Endothelial cell of umbilical vein (primary cell): ENCODE results near the gene ITGA1. TPM values are rescaled to one million over a fixed set of nuclear protein-coding genes. Genes with fewer than 3 reads are reported as not detected.

Source experiments
- BruUV-seq: library from RNA; stranded (reverse); fragments of 400-500 nt; replicated peaks from 2 replicates; lab custom pipeline; 2021; lab: Mats Ljungman, UMichigan
- CTCF ChIA-PET: fragments of 300-600, 350-600 bp; sonication (Branson Sonifier 250); formaldehyde crosslinking; loops from one replicate; lab custom pipeline; 2021; ENCODE audit warnings: antibody characterized with exemption, inconsistent platforms; lab: Charles Lee
- POLR2A ChIA-PET: fragments of 300-600, 350-600 bp; sonication (Branson Sonifier 250); formaldehyde crosslinking; loops from one replicate; lab custom pipeline; 2021; ENCODE audit warnings: antibody characterized with exemption, inconsistent platforms; lab: Charles Lee
- DNase-seq: peaks from one replicate; pipeline ENCODE4 v3.0.0-alpha.2; 2011; ENCODE audit warnings: low read depth, low spot score
- FAIRE-seq: peaks from 2 replicates; lab custom pipeline; 2011; peaks lifted over from hg19 to GRCh38; lab: Jason Lieb, UNC
- H2AFZ ChIP-seq: 2 replicates; pipeline ENCODE4 v1.6.0; 2012; ENCODE audit warnings: low read depth, low read length, control low read depth, inconsistent platforms
- H3K27ac ChIP-seq: 2 replicates; pipeline ENCODE4 v1.5.1; 2011; ENCODE audit warnings: low read depth, mild to moderate bottlenecking, control low read depth, low read length, moderate library complexity; ENCODE audit not compliant: insufficient read depth
- H3K27me3 ChIP-seq, 2 experiments: 2 replicates each; pipeline versions ENCODE4 v1.6.0 to v1.6.1; 2011; ENCODE audit warnings: low read length in 2 of 2, mixed read lengths in 1 of 2; ENCODE audit not compliant: control insufficient read depth in 2 of 2, insufficient read depth in 2 of 2
- H3K36me3 ChIP-seq, 2 experiments: 2 replicates in 1 of 2; 3 replicates in 1 of 2; pipeline ENCODE4 v1.5.1; 2011; ENCODE audit warnings: low read length in 2 of 2, mild to moderate bottlenecking in 1 of 2, moderate library complexity in 1 of 2; ENCODE audit not compliant: control insufficient read depth in 2 of 2, insufficient read depth in 2 of 2; ENCODE audit errors: extremely low read depth in 1 of 2
- H3K4me1 ChIP-seq: 3 replicates; pipeline ENCODE4 v1.5.1; 2011; ENCODE audit warnings: mild to moderate bottlenecking, low read length; ENCODE audit not compliant: control insufficient read depth, insufficient read depth; ENCODE audit errors: extremely low read depth
- H3K4me2 ChIP-seq: 2 replicates; pipeline ENCODE4 v1.6.1; 2011; ENCODE audit warnings: low read length, control low read depth, mixed read lengths; ENCODE audit not compliant: insufficient read depth
- H3K4me3 ChIP-seq, 3 experiments: fragments of 200-600 bp in 1 of 3; sonication (generic), shearing (Covaris generic) in 1 of 3; replicated peaks in 1 of 3; 2 replicates each; pipeline ENCODE4 v1.5.1; 2011 to 2016; ENCODE audit warnings: control low read depth in 3 of 3, low read length in 3 of 3, mild to moderate bottlenecking in 2 of 3, inconsistent platforms in 1 of 3, low read depth in 1 of 3, moderate library complexity in 1 of 3; ENCODE audit not compliant: insufficient read depth in 1 of 3
- H3K79me2 ChIP-seq: 2 replicates; pipeline ENCODE4 v1.6.0; 2012; ENCODE audit warnings: low read length, inconsistent platforms; ENCODE audit not compliant: control insufficient read depth, insufficient read depth
- H3K9ac ChIP-seq: replicated peaks from 2 replicates; pipeline ENCODE3; 2011; ENCODE audit warnings: low read length, control low read depth; ENCODE audit not compliant: insufficient read depth; ENCODE audit errors: extremely low read depth
- H3K9me1 ChIP-seq: replicated peaks from 3 replicates; pipeline ENCODE4 v1.6.0; 2011; ENCODE audit warnings: mild to moderate bottlenecking, low read length; ENCODE audit not compliant: control insufficient read depth, insufficient read depth; ENCODE audit errors: extremely low read depth
- H3K9me3 ChIP-seq: replicated peaks from 2 replicates; pipeline ENCODE4 v1.5.1; 2012; ENCODE audit warnings: low read length, inconsistent platforms; ENCODE audit not compliant: control insufficient read depth, insufficient read depth
- H4K20me1 ChIP-seq: replicated peaks from 2 replicates; pipeline ENCODE3; 2011; ENCODE audit warnings: mild to moderate bottlenecking, low read length; ENCODE audit not compliant: control insufficient read depth, insufficient read depth; ENCODE audit errors: extremely low read depth
- CTCF ChIP-seq, 2 donors: IDR thresholded peaks; 1 replicate in 1 of 2; 2 replicates in 1 of 2; pipeline ENCODE4 v1.5.1; 2011; ENCODE audit warnings: low read length in 2 of 2, mild to moderate bottlenecking in 2 of 2, moderate library complexity in 2 of 2, control low read depth in 1 of 2, inconsistent platforms in 1 of 2, low read depth in 1 of 2; ENCODE audit not compliant: insufficient read depth in 1 of 2; ENCODE audit errors: extremely low read depth in 1 of 2
- EZH2 ChIP-seq: IDR thresholded peaks from 2 replicates; pipeline ENCODE4 v1.6.1; 2012; ENCODE audit warnings: borderline replicate concordance, low read depth, mild to moderate bottlenecking, moderate library complexity, low read length, inconsistent platforms; ENCODE audit not compliant: severe bottlenecking
- FOS ChIP-seq: IDR thresholded peaks from 2 replicates; pipeline ENCODE4 v1.6.1; 2011; ENCODE audit warnings: mild to moderate bottlenecking, low read length, moderate library complexity, borderline replicate concordance; ENCODE audit not compliant: insufficient read depth
- GATA2 ChIP-seq: IDR thresholded peaks from 2 replicates; pipeline ENCODE4 v1.7.0; 2011; ENCODE audit warnings: low read depth, mild to moderate bottlenecking, moderate library complexity, mixed read lengths, low read length; ENCODE audit not compliant: insufficient read length, insufficient read depth
- JUN ChIP-seq: IDR thresholded peaks from 2 replicates; pipeline ENCODE4 v1.6.1; 2011; ENCODE audit warnings: borderline replicate concordance, low read depth; ENCODE audit not compliant: insufficient read length, insufficient read depth
- MYC ChIP-seq: IDR thresholded peaks from one replicate; pipeline ENCODE4 v1.6.1; 2011; ENCODE audit warnings: mild to moderate bottlenecking, low read depth, low read length
- POLR2A ChIP-seq: IDR thresholded peaks from 2 replicates; pipeline ENCODE4 v1.6.1; 2012; ENCODE audit warnings: low read depth, mild to moderate bottlenecking, control low read depth, low read length
- POLR2AphosphoS5 ChIP-seq: IDR thresholded peaks from 2 replicates; pipeline ENCODE4 v1.6.1; 2012; ENCODE audit warnings: low read depth, mild to moderate bottlenecking, control low read depth, low read length, moderate library complexity; ENCODE audit not compliant: insufficient read depth
- dilution Hi-C: fragments of 300-500 bp; cut with MboI; formaldehyde crosslinking; loops from one replicate; pipeline ENCODE4 v1.15.0; 2019; ENCODE audit warnings: low sequenced_read_pairs; ENCODE audit not compliant: extremely low pct_ligation_motif_present
- intact Hi-C: fragments of 100-400 bp; cut with micrococcal nuclease; formaldehyde crosslinking; loops from one replicate; pipeline ENCODE4 v1.10.0; 2022
- polyA plus RNA-seq, 4 experiments: library from polyadenylated mRNA; depleted of rRNA in 3 of 4; stranded (reverse) in 3 of 4; unstranded in 1 of 4; fragments of >200 nt; gene quantifications; 2 replicates each; pipeline versions ENCODE4 v1.2.1 to v1.2.3, GENCODE V29; 2011 to 2012; ENCODE audit warnings: missing spikeins in 1 of 4
- total RNA-seq: library from RNA; stranded (reverse); gene quantifications from 2 replicates; pipeline ENCODE4 v1.2.3, GENCODE V29; 2021
- TF ChIP-seq, protein P1 (sequence below): IDR thresholded peaks from 2 replicates; pipeline ENCODE4 v1.6.1; 2011; ENCODE audit not compliant: insufficient read depth, insufficient read length

The ITGA1 gene
- total and polyA plus RNA-seq, 2 donors (not counting 3 experiments of a cell fraction or from before 2014, with no cell fraction given): 0.65 to 1.9 TPM

- no TSS peak for BruUV-seq
- ChIA-PET CTCF (interaction anchor here (1.1 to 2.1 kb wide), 5 partner anchors 11 to 63 kb away, joined by 3 to 6 read pairs (median 5); no protein-coding TSS in a partner anchor), POLR2A (no interaction called here)
- intact Hi-C loops (no loop called here), dilution Hi-C loops (no loop called here)
- no peaks in the 10 kb centered on the region for H3K36me3 ChIP-seq
- no peaks in the 10 kb centered on the region for H3K27me3 ChIP-seq
- DNase-seq (peak; percentile 51), FAIRE-seq (peak; percentile 15)
- TF ChIP-seq GATA2 (no peak), EZH2 (no peak), FOS (no peak), POLR2AphosphoS5 (no peak), CTCF (IDR thresholded peaks at IDR 0.05; ENCODE audit: extremely low read depth in 1 of 2, insufficient read depth in 1 of 2, low read depth in 1 of 2, low read length in 2 of 2) (no peak), JUN (no peak), MYC (no peak), POLR2A (no peak)
- TF ChIP-seq, protein P1, sequence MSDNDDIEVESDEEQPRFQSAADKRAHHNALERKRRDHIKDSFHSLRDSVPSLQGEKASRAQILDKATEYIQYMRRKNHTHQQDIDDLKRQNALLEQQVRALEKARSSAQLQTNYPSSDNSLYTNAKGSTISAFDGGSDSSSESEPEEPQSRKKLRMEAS: no peak
- H3K9ac ChIP-seq: peak overlapping the region; percentile 16
- H3K9me1 ChIP-seq: no peaks in the 10 kb centered on the region
- no peaks in the 10 kb centered on the region for H3K9me3 ChIP-seq
- peak overlapping the region; percentile 36 for H3K27ac ChIP-seq
- H3K4me2 ChIP-seq: peak overlapping the region; percentile 69
- H2AFZ ChIP-seq: no peak overlapping the region
- H3K4me1 ChIP-seq: peaks cover 68% of the 10 kb centered on the region
- peaks cover 70% of the 10 kb centered on the region for H3K79me2 ChIP-seq
- no peak overlapping the region for H3K4me3 ChIP-seq
- H4K20me1 ChIP-seq: no peaks in the 10 kb centered on the region
Measured at GRCh38 chr5:53006911-53007890, 219.5 kb downstream of the ITGA1 start.
